NOMO-1 (cell line): Measurements from ENCODE around the gene TSPAN11.

Experiments used
- DNase-seq, 2 experiments: peaks; one replicate each; lab custom pipeline; 2025; ENCODE audit not compliant: unreplicated experiment in 2 of 2; lab: John Stamatoyannopoulos, UW

TSPAN11 gene

DNA sequence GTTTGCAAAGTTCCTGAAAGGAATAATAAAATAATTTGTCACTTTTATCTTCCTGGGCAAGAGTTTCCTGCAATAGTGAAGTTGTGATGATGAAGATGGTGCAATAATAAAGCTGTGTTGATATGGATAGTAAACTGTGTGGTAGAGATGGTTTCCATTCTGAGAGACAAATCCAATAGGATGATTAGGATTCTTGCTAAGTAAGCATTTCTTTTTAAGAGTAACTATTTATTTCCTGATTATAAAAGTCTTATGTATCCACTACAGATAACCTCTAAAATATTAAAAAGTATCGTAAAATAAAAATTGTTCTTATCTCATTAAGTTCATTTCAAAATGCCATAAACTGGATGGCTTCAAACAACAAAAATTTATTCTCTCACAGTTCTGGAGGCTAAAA lies 28.7 kb downstream of the TSPAN11 start:
- no peak for DNase-seq

DNA sequence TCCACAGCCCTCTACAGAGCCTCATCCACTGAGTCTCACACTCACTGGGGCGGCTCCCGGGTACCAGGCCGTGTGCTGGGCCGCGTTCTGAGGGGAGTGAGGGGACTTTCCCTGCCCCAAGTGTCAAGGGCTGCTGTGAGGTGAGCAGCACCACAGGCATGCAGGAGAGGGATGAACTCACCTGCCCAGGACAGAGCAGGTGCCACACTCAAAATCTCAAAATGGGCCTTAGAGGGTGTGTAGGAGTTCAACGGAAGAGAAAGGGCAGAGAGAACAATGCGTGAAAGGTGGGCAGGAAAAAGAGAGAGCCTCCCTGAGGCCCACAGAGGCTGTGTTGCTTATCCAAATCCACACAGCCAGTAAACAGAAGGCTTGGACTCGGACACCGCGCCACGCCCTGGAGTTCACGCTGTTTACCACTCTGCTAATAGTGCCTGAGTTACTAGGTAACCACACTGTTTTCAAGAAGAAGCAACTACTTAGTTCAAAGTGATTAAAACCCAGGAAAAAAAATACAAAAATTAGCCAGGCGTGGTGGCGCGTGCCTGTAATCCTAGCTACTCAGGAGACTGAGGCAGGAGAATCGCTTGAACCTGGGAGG lies 32.7 kb downstream of the TSPAN11 start:
- DNase-seq: no peak

DNA sequence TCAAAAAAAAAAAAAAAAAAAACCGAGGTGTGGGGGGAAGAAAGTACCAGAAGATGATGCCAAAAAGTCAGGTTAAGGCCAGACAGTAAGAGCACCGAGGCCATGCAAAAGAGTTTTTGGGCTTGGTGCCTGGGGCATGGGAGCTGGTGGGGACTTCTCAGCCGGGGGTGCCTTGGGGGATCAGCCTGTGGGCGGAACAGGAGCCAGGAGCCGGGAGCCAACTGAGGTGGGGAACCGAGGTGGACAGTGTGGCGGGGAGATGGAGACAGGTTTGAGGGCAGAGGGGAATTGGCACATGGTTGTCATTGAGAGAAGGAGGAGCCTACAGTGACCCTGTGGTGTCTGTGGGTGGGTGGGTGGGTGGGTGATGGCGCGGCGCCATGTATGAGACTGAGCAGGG lies 33.2 kb downstream of the TSPAN11 start:
- no peak for DNase-seq

DNA sequence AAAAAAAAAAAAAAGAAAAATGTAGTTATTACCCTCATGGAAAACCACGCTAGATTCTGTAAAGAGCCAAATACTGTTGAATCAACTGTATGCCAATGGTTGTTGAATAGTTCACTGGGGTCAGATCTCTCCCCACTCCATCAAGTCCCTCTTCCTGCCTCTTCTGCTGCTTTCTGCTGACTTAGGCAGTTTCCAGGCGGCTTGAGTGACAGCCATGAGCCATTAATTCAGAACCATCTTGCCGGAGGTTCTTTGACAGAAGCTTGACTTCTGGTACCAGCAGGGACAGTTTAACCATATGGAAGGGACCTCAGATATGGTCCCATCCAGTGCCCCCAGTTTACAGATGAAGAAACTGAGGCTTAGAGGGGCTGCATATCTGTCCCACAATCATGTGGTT lies 34.5 kb downstream of the TSPAN11 start:
- no peak for DNase-seq

DNA sequence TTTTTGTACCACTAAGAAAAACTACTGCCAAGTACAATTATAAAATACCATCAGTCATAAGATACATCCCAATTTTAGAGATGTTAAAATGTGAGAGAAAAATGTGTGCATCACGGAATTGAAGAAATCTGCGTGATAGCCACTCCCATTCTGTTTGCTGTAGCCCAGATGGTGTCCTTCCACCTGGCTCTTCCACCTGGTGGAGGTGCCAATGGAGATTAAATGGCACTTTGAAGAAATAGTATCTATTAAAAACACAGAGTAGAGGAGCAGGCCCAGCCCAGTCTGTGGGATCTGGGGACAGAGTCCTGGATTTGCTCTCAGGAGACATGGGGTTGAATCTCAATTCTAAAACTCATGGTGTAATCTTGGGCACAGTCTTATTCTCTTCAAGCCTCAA lies 35.5 kb downstream of the TSPAN11 start:
- no peak for DNase-seq

DNA sequence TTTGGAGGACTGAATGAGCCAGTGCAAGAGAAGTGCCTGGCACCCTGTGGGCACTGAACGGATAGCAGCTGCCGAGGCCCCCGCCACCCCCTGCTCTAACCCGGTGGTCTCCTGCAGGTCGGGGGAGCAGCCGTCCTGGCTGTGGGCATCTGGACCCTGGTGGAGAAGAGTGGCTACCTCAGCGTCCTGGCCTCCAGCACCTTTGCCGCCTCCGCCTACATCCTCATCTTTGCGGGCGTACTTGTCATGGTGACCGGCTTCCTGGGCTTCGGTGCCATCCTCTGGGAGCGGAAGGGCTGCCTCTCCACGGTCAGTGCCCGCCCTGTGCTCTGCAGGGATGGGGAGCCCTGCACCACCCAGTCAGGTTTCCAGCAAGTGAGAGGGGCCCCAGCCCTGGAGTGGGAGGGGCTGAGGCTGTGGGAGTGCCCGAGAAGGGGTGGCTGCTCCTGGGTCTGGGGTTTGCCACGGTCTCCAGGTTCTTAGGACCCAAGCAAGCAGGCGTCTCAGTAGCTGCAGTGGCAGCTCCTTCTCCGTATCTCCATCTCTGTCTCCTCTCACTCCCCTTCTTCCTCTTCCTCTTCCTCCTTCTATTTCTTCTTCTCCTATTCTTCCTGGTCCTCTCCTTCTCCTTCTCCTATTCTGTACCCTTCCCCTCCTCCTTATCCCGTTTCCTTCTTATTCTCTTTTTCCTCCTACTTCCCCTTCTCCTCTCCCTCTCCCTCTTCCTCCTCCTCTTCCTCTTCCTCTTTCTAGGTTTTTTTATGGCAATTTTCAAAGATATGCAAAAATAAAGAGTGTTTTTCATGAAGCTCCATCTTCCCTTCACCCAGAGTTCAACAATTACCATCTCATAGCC lies 37.4 kb downstream of the TSPAN11 start:
- DNase-seq: no peak

DNA sequence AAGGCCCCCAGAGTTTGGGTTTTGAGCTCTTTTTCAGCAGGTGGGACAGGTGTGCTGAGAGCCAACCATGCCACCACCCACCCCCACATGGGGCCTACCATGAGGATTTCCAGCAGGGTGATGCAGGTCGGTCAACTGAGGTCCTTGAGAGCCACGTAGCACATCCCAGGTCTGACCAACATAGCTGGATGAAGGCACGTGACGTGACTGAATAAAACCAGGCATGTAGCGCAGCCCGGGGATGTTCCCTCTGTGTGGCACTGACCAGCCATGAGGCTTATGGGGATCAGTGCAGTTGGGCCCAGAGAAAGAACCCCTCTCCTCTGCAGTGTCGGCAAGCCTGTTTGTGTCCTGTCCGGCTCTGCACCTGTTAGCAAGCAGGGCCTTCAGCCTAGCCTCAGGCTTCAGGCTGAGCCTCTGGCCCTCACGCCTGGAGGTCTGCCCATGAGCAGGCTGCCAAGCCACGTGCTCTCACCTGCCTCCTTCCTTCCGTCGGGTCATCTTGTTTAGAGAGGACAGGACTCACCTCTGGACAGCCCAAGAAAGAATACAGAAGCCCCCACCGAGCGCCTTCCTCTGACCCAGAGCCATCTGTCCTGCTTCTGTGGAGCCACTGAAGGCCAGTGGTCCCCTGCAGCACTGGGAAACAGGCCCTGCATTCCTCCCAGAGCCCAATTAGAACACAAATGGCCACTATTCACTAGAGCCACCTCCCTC lies 38.5 kb downstream of the TSPAN11 start:
- DNase-seq: no peak

DNA sequence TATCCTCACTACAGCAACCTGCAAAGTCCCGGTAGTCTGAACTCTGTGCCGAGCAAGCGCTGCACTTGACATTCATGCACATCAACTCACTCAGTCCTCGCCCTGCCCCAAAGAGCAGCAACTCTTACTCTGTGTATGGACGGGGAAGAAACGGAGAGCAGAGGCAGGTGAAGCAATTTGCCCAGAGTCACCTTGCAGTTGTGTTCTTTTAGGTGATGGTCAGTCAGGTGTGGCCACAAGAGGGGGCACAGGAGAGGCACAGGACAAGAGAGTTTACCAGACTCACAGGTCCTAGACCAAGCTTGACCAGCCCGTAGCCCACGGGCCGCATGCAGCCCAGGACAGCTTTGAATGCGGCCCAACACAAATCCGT lies 39.1 kb downstream of the TSPAN11 start:
- no peak for DNase-seq

DNA sequence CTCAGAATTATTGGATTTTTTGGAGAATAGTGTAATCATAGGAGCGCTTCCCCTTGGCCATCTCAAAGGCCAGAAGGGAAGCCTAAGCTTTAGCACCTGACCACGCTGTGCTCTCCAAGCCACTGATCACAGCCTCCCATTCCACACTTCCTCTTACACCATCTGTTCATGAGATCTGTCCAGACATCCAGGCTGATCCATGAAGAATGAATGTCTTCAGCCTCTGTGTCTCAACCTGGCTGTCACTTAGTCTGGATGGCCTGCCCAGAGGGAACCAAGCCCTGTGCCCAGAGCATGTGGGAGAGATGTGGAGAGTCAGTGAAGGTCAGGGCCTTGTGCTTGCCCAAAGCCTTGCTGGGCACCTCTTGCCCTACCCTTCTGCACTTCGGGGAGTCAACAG lies 40.5 kb downstream of the TSPAN11 start:
- DNase-seq: no peak

DNA sequence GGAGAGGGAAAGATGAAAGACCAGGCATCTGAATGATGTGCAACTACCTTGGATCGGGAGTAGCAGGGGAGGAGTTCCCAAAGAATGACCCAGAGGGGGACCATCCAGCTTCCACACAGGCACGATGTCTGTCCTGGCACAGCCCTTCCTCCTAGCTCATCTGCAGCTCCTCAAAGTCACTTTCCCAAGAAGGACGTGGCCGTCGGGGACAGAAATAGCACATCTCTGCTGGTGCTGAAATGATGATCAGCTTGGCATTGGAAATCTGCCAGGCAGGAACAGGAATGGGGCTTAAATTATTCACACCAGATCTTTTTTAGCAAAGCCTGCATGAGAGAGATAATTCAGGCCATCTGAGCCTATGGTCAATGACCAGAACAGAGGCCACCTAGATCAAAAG lies 41.7 kb downstream of the TSPAN11 start:
- DNase-seq: no peak

DNA sequence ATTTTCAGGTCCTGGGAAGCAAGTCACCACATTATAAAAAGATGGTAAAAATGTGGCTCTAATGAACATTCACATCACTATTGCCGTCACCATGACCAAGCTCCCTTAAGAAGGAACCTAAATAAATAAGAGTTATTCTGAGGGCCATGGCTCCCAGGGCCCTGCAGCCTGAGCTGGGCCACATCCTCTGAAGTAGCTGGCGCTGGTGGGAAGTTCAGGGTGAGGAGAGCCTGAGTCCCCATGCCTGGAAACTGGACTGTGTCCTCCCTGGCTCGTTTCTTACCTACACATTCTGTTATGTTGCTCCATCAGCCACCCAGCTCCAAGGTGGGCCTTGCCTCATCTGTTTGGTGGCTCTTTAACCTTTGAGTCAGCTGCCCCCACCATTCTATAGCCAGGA lies 42.5 kb downstream of the TSPAN11 start:
- no peak for DNase-seq

DNA sequence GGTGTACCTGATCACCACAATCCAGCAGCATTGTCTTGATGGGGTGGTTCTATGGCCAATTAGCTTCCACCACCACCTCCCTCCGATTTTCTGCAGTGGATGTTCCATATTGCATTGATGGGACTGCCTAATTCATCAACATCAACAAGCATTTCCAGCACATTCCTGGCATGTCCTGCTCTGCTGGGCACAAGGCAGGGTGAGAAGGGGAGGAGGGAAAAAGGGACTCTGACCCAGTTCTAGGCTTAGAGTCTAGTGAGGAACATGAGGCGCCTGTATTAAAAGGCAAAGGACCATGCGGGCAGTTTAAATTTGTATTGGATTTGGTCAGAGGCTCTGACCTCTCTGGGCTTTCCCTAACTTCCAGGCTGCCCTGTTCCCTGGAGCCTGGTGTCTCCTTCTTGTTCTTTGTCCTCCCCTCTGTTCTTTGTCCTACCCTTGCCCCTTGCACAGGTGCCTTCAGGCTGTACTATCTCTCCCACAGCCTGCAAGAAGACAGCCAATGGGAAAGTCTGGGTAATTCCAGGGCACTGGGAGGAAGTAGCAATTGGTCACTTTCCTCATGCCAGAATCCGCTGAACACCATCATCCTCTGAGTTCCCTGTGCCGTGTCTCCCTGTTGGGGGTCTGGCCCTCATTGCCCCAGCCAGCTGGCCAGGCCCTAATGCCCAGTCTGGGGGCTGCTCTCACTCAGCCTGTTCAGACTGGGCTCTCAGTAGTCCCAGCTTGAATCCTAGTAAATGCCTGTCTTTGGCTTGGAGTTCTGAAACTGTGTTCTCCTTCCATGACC lies 43.3 kb downstream of the TSPAN11 start:
- DNase-seq: no peak

DNA sequence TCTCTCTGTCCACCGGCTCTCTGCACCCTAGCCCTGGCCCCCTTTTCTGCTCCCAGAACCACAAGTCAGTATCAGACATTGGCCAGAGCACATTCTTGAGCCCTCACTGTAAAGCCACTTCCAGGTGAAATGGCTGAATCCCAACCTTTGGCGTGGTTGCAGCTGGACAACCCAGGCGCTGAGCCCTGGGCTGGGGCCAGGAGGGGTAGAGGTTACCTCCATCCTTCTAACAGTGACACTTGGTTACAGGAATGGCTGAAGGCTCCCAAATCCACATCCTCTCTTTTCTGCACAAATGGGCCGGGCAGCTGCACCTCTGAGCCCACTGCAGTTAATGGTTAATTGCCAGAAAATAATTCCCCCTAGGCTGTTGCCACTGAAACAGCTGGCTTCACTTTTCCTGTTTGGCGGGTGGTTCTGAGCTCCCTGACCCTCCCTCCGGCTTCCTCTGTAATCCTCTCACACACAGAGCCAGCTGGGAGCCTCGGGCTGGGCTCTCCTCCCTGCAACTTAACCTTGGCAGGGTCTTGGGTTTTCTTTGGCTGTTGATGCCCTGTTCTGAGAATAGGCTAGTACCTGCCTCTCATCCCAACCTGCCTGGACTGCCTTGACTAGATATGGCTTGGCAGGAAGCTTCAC lies 44.1 kb downstream of the TSPAN11 start:
- no peak for DNase-seq

DNA sequence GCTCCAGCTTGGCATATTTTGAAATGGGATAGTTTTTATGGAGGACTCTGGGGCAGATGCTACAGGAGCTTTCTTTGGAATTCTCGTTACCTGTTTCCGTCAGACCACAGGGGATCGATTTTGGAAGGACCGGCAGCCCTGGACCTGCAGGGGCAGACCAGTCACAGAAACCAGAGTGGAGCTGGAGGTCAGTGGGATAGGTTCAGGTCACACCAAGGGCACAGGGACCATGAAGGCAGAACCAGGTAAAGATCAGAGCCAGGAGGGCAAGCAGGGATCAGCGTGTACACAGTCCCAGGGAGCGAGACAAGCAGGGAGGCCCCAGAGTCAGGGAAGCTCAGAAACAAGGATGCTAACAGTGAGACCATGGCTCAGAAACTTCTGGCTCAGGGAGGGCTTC lies 45.5 kb downstream of the TSPAN11 start:
- DNase-seq: no peak

DNA sequence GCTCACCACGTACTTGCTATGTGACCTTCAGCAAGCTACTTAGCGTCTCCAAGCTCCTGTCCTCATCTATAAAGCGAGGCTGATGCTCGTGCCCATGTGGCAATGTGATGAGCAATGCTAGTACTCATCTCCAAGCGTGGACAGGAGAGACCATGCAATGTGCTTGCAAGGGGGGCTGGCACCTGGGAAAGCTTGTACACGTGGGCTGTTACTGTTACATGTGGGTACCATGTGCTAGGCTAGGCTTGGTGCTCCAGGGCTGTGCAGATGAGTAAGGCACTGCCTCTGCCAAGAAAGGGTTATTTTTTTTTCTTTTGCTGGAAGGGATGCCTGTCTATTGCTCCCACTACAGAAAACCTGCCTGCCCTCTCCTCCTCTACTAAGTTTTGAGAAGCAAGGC lies 46.6 kb downstream of the TSPAN11 start:
- DNase-seq: no peak

DNA sequence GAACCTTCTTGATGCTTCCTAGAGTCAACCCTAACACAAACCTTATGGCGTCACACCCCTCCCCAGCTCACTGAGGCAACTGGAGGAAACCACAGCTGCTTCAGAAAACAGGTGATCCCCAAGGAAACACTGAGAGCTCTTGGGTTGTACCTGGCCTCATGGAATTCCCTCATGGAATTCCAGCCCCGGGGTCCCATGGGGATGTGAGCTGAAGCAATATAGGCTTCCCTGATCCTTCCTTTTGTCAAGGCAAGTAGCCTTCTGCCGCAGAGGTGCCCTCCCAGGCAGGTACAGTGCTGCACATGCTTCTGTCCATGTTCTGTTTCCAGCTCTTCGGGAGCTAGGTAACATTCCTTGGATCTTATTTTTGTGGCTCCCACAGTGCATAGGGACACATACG lies 47.3 kb downstream of the TSPAN11 start:
- DNase-seq: no peak

DNA sequence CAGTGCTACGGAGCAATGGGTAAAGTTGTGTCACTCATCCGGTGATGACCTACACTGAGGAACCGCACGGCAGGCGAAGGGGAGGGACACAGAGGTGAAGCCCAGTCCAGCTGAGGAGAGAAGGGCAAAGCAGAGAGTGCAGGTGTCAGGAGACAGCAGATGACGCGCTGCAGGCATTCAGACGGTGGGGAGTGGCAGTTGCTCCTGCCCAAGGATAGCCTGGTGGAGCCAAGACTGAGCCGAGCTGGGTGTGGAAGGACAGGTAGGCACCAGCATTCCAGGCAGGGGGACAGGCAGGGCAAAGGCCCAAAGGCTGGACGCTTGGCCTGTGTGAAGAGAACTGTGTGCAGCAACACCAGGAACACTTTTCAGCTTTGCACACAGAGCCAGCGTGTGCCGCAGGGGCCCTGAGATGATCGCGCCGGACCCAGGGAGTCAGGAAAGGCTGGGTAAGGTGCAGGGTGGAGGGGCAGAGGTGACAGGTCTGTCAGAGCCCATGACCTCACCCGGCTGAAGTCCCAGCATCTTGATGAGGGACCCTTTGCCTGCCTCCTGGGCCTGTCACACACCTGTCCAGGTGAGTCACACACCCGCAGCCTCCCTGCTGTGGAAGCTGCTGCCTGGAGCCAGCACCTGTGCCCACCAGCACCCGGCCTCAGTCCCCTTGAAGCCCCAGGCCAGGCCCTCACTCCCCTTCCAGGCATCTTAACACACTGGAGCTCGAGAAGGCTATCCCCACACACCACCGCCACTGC lies 48.4 kb downstream of the TSPAN11 start:
- no peak for DNase-seq

DNA sequence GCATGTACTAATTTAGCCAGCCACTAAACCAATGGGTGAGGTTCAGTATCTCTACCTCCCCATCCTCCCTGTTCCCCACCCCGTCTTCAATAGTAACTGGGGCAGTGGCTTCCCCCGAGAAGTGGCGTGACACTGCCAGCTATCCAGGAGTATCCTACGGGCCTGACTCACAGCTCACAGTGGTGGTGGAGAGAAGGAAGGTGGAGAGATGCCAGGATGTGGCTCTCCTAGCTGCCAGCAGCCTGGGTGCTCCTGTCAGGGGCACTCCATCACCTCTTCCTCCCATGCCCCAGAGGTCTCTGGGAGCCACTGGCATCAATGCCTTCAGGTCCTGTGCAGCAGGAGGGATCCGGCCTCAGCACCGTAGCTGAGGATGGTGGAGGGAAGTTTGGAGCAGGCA lies 49.0 kb downstream of the TSPAN11 start:
- DNase-seq: no peak

DNA sequence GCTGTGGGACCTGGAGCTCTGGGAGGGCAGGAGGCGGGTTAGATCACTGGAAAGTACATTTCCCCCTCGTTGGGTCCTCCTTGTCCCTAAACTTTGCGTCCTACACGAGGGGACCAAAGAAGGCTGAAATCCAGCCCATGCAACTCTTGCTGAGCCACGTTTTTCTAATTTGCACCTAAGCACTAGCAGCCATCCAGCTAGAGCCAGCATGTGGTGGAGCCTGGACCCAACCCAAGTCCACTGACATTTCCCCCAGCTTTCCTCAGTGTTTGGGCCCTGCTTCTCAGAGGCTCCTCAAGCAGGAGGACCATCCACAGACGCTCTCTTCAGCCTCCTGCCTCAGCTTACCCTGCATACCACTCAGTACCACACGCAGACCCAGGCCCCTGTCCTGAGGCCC lies 49.7 kb downstream of the TSPAN11 start:
- DNase-seq: no peak

DNA sequence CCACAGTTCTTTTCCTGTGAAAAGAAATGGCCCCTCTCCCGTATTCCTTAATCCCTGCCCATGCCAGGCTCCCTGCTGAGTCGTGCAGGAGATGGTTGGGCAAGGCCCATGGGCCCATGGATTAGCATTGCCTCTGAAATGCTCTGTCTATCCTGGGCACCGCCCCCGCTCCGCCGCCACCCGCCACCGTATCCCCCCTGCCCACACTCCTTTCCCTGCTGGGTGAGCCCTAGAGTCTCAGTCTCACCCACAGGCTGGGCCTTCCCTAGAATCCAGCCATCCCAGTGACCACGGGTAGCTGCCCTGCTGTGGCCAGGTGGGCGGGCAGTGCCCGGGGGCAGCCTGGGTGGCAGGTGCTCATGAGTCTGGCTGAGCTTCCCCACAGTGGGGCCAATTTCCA lies 50.6 kb downstream of the TSPAN11 start:
- DNase-seq: no peak
